Measurements from ENCODE around the gene CENPN.
A peak's percentile ranks its signal among the peaks of the same experiment; 100 is the strongest.

The CENPN gene, protein sequence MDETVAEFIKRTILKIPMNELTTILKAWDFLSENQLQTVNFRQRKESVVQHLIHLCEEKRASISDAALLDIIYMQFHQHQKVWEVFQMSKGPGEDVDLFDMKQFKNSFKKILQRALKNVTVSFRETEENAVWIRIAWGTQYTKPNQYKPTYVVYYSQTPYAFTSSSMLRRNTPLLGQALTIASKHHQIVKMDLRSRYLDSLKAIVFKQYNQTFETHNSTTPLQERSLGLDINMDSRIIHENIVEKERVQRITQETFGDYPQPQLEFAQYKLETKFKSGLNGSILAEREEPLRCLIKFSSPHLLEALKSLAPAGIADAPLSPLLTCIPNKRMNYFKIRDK

DNA sequence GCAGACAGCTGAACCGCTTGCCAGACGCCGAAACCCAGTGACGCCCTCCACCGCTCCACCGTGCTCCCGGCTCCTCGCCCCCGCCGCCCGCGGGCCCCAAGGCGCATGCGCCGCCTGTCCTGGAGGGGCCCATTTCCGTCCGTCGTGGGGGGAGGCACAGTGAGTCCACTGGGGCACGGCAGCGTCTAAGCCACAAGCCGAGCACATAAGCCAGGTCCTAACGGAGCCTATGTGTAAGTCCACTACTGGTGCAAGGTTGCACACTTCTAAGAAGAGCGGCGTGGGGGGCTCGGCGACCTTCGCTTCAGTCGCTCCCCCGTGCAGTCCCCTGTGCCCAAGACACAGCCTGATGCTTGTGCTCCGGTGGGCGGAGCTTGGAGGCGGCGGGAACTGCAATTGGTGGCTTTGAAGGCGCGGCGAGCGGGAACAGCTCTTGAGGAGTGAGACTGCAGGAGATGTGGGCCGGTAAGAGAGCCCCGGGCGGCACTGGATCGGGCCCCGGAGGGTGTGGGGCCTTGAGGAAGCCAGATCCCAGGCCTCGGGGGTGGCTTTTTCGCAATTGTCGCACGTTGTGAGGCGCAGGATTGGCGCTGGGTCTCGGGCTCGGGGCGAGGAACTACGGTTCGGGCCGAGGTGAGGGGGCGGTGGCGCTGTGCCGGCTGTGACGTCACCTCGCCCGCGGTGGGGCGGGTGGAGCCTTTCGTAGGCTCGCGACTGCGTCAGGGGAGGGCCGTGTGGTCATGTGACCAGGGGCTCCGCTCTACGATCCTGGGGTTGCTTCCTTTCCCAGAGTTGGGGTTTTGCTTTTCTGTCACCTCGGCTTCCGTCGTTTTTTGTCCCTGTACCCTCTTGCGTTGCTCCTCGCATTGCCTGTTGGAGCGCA lies at the start of gene CENPN, which contains the start of gene CMC2:
CENPN (plus strand) TSS at position 402 of the 883 bp plus-strand sequence. CDS start 4,726 bp downstream, outside the sequence.
CMC2 (minus strand) TSS at position 73 of the 883 bp plus-strand sequence. CDS start 9,491 bp downstream, outside the sequence.
- peak; percentile 83 for DNase-seq

DNA sequence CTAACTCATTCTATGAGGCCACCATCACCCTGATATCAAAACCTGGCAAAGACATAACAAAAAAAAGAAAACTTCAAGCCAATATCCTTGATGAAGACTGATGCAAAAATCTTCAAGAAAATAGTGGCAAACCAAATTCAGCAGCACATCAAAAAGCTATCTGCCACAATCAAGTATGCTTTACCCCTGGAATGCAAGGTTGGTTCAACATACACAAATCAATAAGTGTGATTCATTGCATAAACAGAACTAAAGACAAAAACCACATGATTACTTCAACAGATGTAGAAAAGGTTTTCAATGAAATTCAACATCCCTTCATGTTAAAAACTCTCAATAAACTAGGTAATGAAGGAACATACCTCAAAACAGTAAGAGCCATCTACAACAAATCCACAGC lies 48.7 kb upstream of the CENPN start:
- no peak for DNase-seq

DNA sequence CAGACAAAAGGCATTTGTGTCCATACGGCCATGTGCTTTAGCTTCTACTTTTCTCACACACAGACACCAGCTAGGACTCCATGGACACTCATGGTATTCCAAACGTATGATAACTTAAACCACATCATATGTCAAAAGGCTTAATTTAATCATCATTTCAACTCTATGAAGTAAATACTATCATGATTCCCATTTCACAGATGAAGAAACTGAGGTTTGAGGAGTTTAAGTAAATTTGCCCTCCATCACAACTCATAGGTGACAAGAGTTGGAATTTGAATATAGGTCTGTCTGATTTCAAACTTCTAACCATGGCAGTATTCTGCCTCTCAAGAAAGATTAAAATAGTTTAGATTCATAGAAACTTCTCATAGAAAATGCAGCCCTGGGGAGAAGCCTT lies 44.1 kb upstream of the CENPN start:
- no peak for DNase-seq

DNA sequence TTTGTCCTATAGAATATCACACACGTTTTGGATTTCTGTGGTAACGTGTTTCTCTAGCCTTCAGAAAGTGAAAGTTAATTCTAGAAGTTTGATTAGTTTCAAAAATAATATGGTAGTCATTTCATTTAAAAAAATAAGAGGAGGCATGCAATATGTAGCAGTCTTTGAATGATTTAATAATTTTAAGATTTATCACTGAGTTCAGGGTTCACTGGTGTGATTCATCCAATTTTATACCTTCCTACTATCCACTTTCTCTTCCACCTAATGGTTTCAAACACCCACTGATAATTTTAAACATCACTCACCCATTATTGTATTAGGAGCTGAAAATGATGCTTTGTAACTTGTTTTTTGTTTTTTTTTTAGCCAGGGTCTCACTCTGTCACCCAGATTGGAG lies 42.7 kb upstream of the CENPN start:
- no peak for DNase-seq

DNA sequence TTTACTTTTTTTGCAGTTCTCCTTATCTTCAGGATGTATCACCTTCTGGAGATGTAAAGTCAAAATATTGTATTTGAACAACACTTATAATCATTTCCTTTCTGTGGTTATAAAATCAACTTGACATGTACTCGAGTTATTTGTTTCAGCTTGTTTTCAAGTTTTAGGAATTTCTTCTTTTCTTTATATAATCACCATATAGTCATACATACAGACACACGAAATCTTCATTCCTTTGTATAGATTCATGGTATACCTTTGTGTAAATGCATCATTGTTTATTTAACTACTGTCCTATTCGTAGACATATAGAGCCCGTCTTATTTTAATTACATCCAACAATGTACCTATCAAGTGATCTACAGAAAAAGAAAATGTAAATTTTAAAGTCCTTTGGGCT lies 40.4 kb upstream of the CENPN start:
- no peak for DNase-seq

DNA sequence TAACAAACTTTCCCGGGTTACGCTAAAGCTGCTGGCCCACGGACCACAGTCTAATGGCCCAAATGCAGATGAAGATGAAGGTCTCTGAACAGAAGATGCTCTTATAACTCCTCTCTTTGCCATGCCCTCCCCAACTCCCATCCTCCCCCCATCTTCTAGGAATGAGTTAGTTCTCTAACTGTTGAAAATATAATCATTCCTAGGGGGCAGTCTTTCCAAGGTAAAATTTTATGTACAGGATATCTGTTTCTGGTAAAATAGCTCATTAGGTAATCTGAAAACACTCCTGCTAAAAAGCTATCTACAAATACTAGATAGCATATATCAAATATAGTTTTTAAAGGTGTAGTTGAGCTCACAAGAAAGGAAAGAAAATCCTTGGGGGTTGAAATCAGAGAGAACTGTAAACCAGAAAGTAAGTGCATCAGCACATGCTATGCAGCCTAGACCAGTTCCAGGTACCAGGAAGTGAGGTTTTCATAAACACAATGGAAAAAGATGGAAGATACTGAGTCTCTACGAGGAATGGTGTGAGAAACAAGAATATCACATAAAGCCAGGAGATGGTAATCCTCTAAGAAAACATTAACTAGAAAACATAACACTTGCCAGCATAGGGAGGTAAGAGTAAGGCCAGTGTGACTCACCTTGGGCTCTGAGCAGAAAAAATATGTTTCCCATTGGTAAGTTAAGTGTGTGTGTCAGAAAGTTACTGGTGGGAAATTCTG lies 38.5 kb upstream of the CENPN start:
- no peak for DNase-seq

DNA sequence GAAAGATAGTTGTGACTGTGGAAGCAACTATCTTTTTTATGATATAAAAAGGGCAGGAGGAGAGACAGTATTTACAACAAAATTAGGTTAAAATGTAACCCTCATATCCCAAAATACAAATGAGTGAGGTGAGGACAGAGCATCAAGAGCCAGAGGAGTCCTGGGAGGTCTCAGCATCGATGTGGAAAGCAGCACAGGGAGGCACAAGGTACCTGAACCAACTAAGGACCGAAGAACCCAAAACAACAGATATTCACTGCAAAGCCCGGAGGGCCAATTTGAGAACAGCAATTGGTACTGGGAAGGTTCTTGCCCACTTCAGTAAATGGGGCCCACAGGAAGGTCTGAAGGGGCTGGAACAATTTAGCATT lies 37.9 kb upstream of the CENPN start:
- DNase-seq: no peak

DNA sequence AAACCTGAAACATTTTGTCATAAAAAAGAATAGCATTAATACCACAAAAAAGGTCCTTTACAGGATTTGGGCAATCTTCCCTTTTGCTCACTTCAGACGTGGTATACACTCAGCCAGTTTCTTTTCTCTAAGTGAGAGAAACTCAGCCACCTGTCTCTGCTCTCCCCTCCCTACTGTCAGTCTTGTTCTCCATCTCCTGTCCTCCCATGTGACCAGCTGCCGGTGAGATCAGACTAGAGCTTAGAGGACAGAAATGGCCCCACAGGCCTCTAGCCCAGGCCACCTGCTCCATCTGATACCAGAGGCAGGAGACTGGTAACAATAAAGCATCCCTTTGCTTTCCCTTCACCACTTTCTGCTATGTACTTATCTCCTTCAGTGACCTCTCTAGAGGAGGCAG lies 35.2 kb upstream of the CENPN start:
- no peak for DNase-seq

DNA sequence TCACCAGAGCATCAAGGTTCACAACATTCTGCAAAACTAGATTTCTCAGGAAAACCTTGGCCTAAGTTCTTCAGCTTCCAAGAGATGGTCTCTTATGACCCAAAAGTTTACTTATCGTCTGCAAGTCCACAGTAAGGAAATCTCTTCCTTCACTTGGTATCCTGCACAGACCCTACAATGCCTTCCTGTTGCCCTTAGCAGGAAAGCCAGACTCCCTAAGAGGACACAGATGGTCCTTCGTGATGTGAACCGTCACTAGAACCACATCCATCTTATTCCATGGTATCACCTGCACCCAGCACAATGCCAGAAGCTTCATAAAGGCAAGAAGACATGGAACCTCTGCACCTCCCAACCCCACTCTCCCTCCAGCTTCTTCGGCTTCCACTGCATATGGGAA lies 34.4 kb upstream of the CENPN start:
- DNase-seq: no peak

DNA sequence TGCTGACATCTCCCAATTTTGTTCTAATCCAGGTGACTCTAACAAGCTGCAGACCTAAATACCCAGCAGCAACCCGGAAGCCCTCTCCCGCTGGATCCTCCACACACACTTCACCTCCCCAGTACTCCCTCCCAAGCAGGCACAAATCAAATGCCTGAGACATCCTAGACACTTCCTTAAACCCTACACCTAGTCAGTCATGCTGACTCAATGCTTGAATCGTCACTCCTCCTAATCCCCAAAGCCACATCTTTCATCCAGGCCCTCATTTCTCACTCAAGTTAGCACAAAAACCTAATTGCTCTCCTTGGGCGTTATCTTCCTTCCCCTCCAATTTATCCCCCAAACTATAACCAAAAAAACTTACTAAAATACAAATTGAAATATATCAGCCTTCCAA lies 33.0 kb upstream of the CENPN start:
- DNase-seq: no peak

DNA sequence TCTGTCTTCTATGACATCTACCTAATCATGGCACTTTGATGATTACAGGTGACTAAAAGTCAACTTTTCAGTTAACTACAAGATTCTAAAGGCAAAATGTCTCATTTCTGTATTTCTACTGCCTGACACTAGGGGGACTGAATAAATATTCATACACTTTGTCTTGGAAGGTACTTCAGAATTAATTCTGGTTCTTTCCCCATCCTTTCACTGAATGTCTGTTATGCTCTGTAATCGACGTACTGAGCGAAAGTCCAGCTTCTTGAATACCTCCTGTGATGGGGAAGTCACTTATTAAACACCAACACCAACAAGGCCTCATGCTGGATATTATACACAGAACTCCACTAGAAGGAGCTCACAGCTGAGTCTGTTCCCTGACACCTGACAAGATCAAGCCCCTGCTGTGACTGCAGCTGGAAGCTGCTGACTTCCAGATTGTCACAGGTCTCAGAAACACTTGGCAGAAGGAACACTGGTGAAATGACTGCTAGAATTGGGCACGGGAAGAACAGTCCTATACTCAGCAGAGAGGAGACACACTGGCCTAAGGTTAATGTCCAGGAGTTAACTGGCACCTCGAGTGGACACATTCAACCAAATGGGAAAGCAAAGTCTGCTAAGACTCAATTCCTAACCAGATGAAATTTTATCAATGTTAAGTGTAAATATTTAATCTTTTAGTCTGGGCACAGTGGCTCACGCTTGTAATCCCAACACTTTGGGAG lies 32.2 kb upstream of the CENPN start:
- no peak for DNase-seq

DNA sequence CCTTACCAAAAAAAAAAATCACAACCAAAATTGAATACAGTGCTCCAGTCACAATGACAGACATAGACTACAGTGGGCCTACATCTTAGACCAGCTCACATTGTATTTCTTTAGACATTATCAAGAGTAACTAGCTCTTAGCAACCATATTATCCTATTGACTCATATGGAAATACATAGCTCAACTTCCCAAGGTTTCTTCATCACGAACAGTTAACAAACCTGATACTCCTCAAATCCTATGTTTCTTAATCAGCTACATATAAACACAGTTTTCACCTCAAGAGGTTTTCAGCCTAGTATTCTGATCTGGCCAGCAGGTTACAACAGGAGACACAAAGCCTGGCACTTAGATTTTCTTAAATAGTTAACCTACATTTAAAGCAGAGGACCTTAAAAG lies 30.1 kb upstream of the CENPN start:
- DNase-seq: no peak

DNA sequence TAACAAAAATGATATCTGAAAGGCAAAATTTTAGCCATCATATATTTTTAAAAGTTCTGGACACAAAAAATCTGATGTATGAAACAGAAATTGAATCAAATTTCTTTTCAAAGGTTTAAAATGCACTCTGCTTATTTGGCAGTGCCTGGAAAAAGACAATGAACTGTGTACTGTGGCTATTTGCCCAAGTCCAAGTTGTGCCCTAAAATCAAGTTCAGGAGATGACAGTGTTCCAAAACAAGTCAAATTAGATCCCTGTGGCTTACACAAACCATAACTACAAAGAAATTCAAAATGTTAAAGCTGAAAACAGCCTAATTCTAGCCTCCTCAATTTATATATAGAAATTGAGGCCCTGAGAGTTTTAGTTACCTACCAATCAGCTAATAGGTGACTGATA lies 25.9 kb upstream of the CENPN start:
- DNase-seq: no peak

DNA sequence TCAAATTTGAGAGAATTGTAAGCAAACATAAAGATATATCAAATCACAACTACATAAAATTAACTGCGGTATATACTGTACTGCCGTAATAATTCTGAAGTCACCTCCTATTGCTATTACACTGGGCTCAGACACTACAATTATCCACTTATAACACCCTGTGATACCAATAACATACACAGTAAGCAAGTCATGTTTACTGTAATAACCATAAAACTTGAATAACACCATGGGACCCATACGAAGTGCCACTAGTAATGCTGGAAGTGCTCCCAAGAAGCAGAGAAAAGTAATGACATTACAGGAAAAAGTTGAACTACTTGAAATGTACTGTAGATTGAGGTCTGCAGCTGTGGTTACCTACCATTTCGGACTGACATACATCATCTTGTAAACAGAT lies 24.4 kb upstream of the CENPN start:
- DNase-seq: no peak

DNA sequence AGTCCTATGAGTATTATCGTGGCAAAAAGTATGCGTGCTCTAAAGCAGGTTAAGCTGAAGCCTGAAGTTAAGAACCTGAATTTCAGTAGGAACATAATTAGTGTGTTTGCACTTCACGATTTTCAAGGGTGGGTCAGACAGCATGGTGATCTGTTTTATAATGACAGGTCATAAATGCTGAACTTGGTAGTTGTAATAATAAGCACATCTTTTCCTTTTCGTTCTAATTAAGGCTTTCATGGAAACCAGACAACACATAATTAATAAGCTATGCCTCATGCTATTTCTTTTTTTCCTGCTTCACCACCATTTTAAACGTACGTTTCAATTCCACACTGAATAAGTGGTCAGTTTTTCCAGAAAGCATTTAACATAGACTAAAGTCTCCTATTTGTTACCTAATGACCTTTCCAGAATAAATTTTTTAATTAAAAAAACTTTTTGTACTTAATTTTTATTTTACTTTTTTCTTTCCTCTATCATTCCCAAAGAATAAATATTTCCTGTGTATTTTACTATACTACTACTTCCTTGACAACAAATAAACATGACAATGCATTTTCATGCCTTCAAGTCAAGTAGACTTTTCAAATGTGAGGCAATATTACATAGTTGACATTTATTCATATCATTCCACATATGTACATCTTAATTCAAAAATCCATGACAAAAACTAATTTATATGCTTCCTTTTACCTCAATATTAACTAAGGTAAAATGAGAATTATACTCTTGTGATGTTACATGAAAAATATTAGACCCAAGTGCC lies 22.7 kb upstream of the CENPN start:
- DNase-seq: no peak

DNA sequence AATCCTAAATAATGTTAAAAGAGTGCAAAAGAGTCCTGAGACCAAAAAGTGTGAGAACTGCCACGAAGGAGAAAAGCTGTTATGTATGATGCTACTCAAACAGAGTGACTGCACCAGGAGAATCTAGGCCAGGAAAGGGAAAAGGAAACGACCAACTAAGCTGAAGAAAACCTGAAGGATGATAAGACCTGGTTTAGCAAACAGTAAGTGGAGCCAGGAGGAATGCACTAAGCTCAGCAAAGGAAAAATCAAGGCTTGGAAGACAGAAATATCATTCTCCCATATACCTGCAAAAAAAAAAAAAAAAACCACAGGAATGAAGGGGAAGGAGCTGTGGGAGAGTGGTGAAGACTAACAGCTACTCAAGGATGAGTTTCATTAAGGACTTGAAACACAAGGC lies 21.4 kb upstream of the CENPN start:
- no peak for DNase-seq

DNA sequence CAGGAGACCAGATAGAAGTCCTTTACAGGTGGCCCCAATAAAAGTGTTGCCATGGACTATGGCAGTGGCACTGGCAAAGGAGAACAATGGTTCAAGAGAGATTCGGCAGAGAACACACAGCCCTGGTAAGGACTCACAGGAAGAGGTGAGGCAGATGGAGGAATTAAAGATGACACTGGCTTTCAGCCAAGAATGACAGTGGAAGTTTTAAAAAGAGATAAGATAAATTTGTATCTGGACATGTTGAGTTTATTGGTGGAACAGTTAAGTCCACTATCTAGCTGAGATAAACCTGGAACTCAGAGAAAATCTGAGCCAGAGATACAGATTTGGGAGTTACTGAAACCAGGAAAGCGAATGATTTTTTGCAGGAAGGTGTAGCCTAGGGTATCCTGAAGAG lies 20.5 kb upstream of the CENPN start:
- DNase-seq: no peak

DNA sequence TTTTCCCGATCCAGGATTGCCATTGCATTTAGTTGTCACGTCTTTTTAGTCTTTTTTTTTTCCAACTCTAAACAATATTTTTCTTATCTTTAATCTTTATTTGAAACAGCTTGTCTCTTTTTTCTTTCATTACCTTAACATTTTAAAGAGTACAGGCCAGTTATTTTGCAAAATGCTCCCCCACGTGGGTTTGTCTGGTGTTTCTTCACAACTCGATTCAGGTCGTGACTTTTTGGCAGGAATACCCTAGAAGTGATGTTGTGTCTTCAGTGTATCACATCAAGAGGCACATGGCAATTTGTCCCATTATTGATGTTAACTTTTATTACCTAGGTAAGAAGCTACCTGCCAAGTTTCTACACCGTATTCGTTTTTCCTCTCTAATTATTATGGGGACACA lies 18.3 kb upstream of the CENPN start:
- no peak for DNase-seq

DNA sequence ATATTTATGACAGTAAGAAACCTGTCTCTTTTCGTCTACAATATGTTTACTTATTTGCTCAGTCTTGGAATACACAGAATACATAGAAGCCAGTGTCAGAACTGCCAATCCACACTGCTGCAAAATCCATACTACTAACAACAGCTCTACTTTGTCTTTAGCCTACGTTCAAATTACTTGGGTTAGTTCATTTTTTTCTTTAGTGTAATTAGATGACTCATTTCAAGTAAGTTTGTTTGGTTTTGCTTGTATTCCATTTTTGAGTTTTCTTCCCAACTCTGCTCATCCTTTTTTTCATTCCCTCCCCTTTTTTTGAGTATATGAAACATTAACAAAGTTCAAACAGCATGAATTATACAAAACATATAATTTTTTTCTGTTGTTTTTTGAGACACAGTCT lies 17.2 kb upstream of the CENPN start:
- no peak for DNase-seq

DNA sequence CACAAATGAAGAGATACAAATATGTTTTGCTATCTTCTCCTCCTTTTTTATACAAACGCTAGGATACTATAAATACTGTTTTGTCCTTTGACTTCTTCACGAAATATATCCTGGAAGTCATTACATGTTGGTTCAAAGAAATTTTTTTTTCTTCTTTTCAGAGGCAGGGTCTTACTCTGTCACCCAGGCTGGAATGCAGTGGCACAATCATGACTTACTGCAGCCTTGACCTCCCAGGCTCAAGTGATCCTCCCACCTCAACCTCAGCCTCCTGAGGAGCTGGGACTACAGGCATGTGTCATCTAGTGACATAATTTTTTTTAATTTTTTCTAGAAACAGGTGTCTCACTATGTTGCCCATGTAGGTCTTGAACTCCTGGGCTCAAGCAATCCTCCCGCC lies 16.4 kb upstream of the CENPN start:
- DNase-seq: no peak

DNA sequence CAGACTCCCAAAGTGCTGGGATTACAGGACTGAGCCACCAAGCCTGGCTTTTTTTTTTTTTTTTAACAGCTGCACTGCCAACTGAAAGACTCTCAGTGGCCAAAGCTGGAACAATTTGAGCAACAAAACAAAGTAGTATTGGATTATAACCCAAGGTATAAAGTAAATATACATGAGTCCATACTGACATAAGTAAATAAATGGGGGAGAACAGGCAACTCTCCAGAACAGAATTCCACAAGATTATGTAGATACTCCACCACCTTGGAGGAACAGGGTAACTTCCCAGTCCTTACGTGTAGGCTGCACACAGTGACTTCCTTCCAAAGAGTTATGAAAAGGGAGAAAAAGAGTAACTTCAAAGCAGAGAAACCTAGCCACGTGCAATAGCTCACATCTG lies 16.0 kb upstream of the CENPN start:
- no peak for DNase-seq

DNA sequence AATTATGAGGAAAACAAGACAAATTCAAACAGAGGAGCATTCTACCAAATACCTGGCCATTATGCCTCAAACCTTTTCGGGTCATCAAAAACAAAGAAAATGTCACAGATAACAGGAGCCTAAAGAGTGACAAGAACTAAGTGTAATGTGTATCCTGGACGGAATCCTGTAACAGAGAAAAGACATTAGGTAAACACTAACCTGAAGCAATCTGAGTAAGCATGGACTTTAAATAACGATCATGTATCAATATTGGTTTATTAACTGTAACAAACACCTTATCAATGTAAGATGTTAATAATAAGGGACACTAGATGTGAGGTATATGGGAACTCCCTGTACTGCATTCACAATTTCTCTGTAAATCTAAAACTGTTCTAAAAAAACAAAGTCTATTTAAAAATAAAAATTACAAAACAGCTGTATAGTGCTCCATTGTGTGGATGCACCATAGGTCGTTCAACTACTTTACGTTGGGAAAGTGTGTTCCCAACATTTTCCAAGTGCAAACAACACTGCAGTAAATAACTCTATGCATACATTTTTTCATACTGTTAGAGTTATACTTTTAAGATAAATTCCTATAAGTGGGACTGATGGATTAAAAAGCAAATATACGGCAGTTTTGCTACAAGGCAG lies 15.1 kb upstream of the CENPN start:
- DNase-seq: no peak

All from NCI-H510A (cell line).